Stimulated activated CD4-positive, alpha-beta T cell treated with anti-CD3 and anti-CD28 coated beads, Interleukin-2, amount 100 ng/mL, for 4 hours (primary cell): ENCODE results near the gene CX3CR1.

Experiments used
- DNase-seq: peaks from one replicate; pipeline ENCODE4 v3.0.0-alpha.2; 2020; ENCODE audit warnings: low read depth

CX3CR1 gene

DNA sequence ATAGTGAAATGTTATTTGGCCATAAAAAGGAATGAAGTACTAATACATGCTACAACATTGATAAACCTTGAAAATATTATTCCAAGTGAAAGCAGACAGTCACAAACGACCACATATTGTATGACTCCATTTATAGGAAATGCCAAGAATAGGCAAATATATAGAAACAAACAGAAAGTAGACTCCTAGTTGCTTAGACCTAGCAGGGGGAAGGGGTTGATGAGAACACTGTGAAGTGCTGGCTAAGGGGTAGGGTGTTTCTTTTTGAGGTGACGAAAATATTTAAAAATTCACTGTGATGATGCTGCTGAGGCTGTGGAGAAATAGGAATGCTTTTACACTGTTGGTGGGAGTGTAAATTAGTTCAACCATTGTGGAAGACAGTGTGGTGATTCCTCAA is 56.9 kb downstream of the CX3CR1 start:
- no peak for DNase-seq

DNA sequence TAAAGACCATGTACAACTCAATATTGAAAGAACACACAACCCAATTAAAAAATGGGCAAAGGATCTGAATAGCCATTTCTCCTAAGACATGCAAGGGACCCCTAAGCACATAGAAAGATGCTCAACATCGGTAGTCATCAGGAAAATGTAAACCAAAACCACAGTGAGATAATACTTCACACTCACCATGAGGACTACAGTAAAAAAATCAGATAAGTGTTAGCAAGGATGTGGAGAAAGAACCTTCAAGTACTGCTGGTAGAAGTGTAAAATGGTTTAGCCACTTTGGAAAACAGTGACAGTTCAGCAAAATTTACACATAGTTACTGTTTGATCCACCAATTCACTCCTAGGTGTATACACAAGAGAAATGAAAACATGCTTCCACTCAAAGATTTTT is 57.4 kb downstream of the CX3CR1 start:
- no peak for DNase-seq

DNA sequence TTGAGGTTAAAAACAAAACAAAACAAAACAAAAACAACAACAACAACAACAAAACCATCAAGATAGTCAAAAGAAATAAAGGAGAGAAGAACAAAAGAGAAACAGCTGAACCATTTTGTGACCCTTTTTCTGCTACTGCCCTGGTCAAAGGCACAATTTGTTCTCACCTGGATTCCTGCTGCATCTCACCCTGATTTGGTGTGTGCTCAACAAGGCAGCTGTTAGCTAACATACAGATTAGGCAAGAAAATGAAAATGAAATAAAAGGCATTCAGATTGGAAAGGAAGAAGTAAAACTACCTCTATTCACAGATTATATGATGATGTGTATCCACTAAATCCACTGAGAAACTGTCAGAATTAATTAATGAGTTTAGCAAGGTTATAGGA is 58.7 kb downstream of the CX3CR1 start:
- DNase-seq, result no peak

DNA sequence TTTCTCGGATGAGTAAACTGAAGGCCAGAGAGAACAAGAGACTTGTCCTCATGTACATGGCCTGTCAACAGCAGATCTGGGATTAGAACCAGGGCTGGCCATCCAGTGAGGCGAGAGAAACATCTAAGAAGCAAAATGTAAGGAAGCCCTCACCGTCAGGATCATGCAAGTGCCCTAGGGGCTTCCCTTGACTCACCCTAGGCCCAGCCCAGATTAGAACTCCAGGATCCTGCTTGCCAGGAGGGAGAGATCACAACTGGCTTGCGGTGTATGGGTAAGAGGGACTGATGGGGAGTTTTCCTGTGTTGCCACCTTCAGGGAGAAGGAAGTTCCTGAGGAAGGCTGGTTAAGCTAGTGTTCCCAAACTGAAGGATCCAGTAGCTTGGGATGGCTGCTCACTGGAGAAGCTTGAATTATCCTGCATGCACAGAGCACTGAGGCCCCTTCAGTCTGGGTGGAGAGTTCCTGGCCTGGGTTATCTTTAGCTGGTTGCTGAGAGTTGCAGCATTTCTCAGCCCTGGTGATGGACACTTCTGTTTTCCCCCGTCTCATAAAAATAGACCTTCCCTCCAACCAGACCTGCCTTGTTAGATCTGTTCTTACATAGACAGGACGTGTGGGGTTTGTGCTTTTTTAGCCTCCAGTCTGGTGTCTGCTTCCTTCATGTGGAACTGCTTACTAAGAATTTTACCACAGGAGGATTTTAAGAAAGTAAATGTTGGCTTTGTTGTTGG is 59.3 kb downstream of the CX3CR1 start:
- no peak for DNase-seq

DNA sequence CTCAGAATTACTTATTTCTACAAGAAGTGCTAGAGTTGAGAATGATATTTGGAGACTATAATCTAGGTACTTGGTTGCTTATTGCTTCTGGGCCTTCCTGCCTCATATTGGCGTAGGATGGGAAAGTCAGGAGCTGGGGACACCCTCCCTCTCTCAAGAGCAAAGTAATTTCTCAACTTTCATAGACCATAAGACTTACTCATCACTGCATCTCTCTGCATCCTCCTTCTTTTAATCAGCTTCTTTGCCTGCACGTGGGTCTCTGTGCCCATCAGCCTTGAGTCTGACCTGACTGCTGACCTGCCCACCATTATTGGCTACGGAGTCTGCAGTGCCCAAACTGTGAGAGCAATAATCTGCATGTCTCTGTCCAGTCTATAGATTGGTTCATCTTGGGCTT is 60.1 kb downstream of the CX3CR1 start:
- DNase-seq, result no peak

DNA sequence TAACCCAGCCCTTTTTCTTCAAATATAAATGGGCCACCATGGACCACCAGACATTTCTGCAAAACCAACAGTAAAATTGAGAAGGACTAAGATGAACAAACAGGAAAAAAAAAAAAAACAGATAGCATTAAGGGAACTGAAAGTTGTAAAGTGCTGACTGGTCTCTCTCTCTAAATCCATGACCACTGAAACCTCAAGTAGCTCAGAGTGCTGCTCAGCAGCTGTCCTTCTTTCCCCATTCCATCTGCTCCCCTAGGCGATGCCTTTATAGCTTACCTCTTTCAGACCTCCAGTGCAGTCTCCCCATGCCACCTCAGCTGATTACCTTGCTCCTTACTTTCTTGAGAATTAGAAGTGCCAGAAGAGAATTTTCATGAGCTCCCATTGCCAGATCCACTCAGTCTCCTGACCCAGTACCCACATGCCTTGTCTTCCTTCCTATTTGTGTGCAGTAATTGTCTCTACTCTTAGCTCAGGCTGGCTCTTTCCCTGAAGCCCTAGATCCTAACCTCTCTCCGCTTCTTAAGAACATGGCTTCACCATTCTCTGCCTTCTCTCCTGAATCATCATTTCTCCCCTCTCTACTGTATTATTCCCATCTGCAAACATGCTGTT is 63.6 kb downstream of the CX3CR1 start:
- DNase-seq, result no peak

DNA sequence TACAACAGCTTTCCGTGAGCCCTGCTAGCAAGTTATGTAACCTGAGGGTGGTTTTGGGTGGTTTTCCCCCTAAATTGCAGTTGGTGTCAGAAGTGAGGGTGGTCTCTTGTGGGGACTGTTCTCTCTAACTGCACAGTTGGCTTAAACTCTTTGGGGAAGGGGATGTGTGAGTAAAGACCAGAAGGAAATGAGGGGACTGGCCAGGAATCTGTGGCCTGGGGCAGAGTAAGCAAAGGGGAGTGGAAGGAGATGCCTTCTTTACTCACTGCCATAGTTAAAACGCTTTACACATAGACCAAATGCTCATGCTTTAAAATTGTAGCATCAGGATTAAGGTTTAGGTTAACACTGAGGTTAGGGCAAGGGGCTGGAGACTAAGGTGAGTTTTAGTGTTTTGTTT is 66.2 kb downstream of the CX3CR1 start:
- no peak for DNase-seq
